Measurements from ENCODE around the gene PPP3R1. TPM values are rescaled to one million over a fixed set of nuclear protein-coding genes. Genes with fewer than 3 reads are reported as not detected.
A peak's percentile ranks its signal among the peaks of the same experiment; 100 is the strongest.

Gene PPP3R1
- total and polyA plus RNA-seq, 10 of the 15 experiments (the other 5 are each of a cell fraction or from before 2014, with no cell fraction given): 1.5 to 61.0 (median 15.8) TPM

DNA sequence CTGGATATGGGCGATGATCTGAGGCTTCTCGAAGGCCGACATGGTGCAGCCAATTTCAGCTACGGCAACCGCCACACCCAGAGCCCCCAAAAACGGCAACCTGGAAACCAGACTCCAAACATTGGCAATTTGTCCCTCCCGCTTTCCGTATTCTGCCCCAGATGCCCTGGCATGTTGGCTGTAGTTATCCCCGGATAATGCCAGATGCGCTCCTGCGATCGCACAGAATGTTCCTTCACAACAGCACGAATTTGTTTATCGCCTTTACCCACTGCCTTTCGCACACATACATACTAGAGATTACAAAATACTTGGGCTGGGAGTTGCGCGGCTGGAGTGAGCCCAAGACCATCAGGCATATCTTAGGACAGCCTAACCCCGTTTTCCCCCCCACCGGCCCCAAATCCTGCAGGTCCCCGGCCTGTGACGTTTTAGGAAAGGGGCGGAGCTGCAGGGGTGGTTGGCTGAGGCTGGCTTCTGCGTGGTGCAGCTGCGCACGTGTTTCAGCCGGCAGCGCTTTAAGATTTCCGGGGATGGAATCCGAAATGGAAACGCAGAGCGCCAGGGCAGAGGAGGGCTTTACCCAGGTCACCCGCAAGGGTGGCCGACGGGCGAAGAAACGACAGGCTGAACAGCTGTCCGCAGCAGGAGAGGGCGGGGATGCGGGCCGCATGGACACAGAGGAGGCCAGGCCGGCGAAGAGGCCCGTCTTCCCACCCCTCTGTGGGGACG lies 94.8 kb downstream of the PPP3R1 start, which contains the start of gene PNO1 (continued):
- TF ChIP-seq BACH1 (IDR thresholded peaks at IDR 0.05; ENCODE audit: borderline replicate concordance) (0 out of 2 replicates have a peak, but pooled peaks have one; percentile 17), ETV6 (conservative IDR thresholded peaks at IDR 0.05 in 1 of 2, IDR thresholded peaks at IDR 0.05 in 1 of 2; ENCODE audit: borderline replicate concordance in 1 of 2, low read depth in 1 of 2) (no peak), NRF1 (conservative IDR thresholded peaks at IDR 0.05; ENCODE audit: low read depth, low read length) (peak; percentile 57), PML (IDR thresholded peaks at IDR 0.05; ENCODE audit: low read length) (peak; percentile 84), SREBF1 (IDR thresholded peaks at IDR 0.05; ENCODE audit: low read length) (no peak), SMC3 (IDR thresholded peaks at IDR 0.05; ENCODE audit: borderline replicate concordance, low read length) (no peak), ZNF384 (IDR thresholded peaks at IDR 0.05; ENCODE audit: borderline replicate concordance, low read depth, low read length) (no peak), NR2F1 (conservative IDR thresholded peaks at IDR 0.05) (peak; percentile 78; the same call in 1 of the 2 replicates), ZZZ3 (IDR thresholded peaks at IDR 0.05; ENCODE audit: control insufficient read depth, insufficient read length, low read depth) (no peak), MYC (IDR thresholded peaks at IDR 0.05; ENCODE audit: insufficient read depth, insufficient read length, insufficient replicate concordance, low read length, severe bottlenecking) (peak; percentile 97), ATF7 (IDR thresholded peaks at IDR 0.05; ENCODE audit: low read depth) (no peak; the same call in 1 of the 2 replicates), GATAD2B (conservative IDR thresholded peaks at IDR 0.05; ENCODE audit: low read depth) (peak; percentile 1; the same call in 1 of the 2 replicates), ZNF207 (IDR thresholded peaks at IDR 0.05; ENCODE audit: borderline replicate concordance) (peak; percentile 97; the same call in 1 of the 2 replicates), ZNF622 (IDR thresholded peaks at IDR 0.05) (no peak), JUNB (IDR thresholded peaks at IDR 0.05) (0 out of 2 replicates have a peak, but pooled peaks have one; percentile 14), IKZF2 (IDR thresholded peaks at IDR 0.05) (peak in 1 of 2 experiments; percentile 12; a peak in 1 of 4 replicates), CBX5 (IDR thresholded peaks at IDR 0.05; ENCODE audit: low read depth) (peak; percentile 46; the same call in 1 of the 2 replicates), CEBPB (IDR thresholded peaks at IDR 0.05; ENCODE audit: borderline replicate concordance in 1 of 2, low read depth in 2 of 2, low read length in 2 of 2) (no peak; a peak in 1 of 4 replicates)
- TF ChIP-seq, protein P1, sequence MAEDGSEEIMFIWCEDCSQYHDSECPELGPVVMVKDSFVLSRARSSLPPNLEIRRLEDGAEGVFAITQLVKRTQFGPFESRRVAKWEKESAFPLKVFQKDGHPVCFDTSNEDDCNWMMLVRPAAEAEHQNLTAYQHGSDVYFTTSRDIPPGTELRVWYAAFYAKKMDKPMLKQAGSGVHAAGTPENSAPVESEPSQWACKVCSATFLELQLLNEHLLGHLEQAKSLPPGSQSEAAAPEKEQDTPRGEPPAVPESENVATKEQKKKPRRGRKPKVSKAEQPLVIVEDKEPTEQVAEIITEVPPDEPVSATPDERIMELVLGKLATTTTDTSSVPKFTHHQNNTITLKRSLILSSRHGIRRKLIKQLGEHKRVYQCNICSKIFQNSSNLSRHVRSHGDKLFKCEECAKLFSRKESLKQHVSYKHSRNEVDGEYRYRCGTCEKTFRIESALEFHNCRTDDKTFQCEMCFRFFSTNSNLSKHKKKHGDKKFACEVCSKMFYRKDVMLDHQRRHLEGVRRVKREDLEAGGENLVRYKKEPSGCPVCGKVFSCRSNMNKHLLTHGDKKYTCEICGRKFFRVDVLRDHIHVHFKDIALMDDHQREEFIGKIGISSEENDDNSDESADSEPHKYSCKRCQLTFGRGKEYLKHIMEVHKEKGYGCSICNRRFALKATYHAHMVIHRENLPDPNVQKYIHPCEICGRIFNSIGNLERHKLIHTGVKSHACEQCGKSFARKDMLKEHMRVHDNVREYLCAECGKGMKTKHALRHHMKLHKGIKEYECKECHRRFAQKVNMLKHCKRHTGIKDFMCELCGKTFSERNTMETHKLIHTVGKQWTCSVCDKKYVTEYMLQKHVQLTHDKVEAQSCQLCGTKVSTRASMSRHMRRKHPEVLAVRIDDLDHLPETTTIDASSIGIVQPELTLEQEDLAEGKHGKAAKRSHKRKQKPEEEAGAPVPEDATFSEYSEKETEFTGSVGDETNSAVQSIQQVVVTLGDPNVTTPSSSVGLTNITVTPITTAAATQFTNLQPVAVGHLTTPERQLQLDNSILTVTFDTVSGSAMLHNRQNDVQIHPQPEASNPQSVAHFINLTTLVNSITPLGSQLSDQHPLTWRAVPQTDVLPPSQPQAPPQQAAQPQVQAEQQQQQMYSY (CRISPR knock-in tag; IDR thresholded peaks at IDR 0.05): no peak
- TF ChIP-seq, protein P2, sequence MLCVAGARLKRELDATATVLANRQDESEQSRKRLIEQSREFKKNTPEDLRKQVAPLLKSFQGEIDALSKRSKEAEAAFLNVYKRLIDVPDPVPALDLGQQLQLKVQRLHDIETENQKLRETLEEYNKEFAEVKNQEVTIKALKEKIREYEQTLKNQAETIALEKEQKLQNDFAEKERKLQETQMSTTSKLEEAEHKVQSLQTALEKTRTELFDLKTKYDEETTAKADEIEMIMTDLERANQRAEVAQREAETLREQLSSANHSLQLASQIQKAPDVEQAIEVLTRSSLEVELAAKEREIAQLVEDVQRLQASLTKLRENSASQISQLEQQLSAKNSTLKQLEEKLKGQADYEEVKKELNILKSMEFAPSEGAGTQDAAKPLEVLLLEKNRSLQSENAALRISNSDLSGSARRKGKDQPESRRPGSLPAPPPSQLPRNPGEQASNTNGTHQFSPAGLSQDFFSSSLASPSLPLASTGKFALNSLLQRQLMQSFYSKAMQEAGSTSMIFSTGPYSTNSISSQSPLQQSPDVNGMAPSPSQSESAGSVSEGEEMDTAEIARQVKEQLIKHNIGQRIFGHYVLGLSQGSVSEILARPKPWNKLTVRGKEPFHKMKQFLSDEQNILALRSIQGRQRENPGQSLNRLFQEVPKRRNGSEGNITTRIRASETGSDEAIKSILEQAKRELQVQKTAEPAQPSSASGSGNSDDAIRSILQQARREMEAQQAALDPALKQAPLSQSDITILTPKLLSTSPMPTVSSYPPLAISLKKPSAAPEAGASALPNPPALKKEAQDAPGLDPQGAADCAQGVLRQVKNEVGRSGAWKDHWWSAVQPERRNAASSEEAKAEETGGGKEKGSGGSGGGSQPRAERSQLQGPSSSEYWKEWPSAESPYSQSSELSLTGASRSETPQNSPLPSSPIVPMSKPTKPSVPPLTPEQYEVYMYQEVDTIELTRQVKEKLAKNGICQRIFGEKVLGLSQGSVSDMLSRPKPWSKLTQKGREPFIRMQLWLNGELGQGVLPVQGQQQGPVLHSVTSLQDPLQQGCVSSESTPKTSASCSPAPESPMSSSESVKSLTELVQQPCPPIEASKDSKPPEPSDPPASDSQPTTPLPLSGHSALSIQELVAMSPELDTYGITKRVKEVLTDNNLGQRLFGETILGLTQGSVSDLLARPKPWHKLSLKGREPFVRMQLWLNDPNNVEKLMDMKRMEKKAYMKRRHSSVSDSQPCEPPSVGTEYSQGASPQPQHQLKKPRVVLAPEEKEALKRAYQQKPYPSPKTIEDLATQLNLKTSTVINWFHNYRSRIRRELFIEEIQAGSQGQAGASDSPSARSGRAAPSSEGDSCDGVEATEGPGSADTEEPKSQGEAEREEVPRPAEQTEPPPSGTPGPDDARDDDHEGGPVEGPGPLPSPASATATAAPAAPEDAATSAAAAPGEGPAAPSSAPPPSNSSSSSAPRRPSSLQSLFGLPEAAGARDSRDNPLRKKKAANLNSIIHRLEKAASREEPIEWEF (IDR thresholded peaks at IDR 0.05; ENCODE audit: insufficient replicate concordance, low read depth, low read length): no peak

All from GM12878 (cell line).